Endothelial cell of umbilical vein (primary cell): Measurements from ENCODE around the gene ADGRL3. TPM values are rescaled to one million over a fixed set of nuclear protein-coding genes. Genes with fewer than 3 reads are reported as not detected.

Experiments used
- BruUV-seq: library from RNA; stranded (reverse); fragments of 400-500 nt; replicated peaks from 2 replicates; lab custom pipeline; 2021; lab: Mats Ljungman, UMichigan
- CTCF ChIA-PET: fragments of 300-600, 350-600 bp; sonication (Branson Sonifier 250); formaldehyde crosslinking; loops from one replicate; lab custom pipeline; 2021; ENCODE audit warnings: antibody characterized with exemption, inconsistent platforms; lab: Charles Lee
- POLR2A ChIA-PET: fragments of 300-600, 350-600 bp; sonication (Branson Sonifier 250); formaldehyde crosslinking; loops from one replicate; lab custom pipeline; 2021; ENCODE audit warnings: antibody characterized with exemption, inconsistent platforms; lab: Charles Lee
- DNase-seq: peaks from one replicate; pipeline ENCODE4 v3.0.0-alpha.2; 2011; ENCODE audit warnings: low read depth, low spot score
- FAIRE-seq: peaks from 2 replicates; lab custom pipeline; 2011; peaks lifted over from hg19 to GRCh38; lab: Jason Lieb, UNC
- H2AFZ ChIP-seq: 2 replicates; pipeline ENCODE4 v1.6.0; 2012; ENCODE audit warnings: low read depth, low read length, control low read depth, inconsistent platforms
- H3K27ac ChIP-seq: 2 replicates; pipeline ENCODE4 v1.5.1; 2011; ENCODE audit warnings: low read depth, mild to moderate bottlenecking, control low read depth, low read length, moderate library complexity; ENCODE audit not compliant: insufficient read depth
- H3K27me3 ChIP-seq, 2 experiments: 2 replicates each; pipeline versions ENCODE4 v1.6.0 to v1.6.1; 2011; ENCODE audit warnings: low read length in 2 of 2, mixed read lengths in 1 of 2; ENCODE audit not compliant: control insufficient read depth in 2 of 2, insufficient read depth in 2 of 2
- H3K36me3 ChIP-seq, 2 experiments: 2 replicates in 1 of 2; 3 replicates in 1 of 2; pipeline ENCODE4 v1.5.1; 2011; ENCODE audit warnings: low read length in 2 of 2, mild to moderate bottlenecking in 1 of 2, moderate library complexity in 1 of 2; ENCODE audit not compliant: control insufficient read depth in 2 of 2, insufficient read depth in 2 of 2; ENCODE audit errors: extremely low read depth in 1 of 2
- H3K4me1 ChIP-seq: 3 replicates; pipeline ENCODE4 v1.5.1; 2011; ENCODE audit warnings: mild to moderate bottlenecking, low read length; ENCODE audit not compliant: control insufficient read depth, insufficient read depth; ENCODE audit errors: extremely low read depth
- H3K4me2 ChIP-seq: 2 replicates; pipeline ENCODE4 v1.6.1; 2011; ENCODE audit warnings: low read length, control low read depth, mixed read lengths; ENCODE audit not compliant: insufficient read depth
- H3K4me3 ChIP-seq, 3 experiments: fragments of 200-600 bp in 1 of 3; sonication (generic), shearing (Covaris generic) in 1 of 3; replicated peaks in 1 of 3; 2 replicates each; pipeline ENCODE4 v1.5.1; 2011 to 2016; ENCODE audit warnings: control low read depth in 3 of 3, low read length in 3 of 3, mild to moderate bottlenecking in 2 of 3, inconsistent platforms in 1 of 3, low read depth in 1 of 3, moderate library complexity in 1 of 3; ENCODE audit not compliant: insufficient read depth in 1 of 3
- H3K79me2 ChIP-seq: 2 replicates; pipeline ENCODE4 v1.6.0; 2012; ENCODE audit warnings: low read length, inconsistent platforms; ENCODE audit not compliant: control insufficient read depth, insufficient read depth
- H3K9ac ChIP-seq: replicated peaks from 2 replicates; pipeline ENCODE3; 2011; ENCODE audit warnings: low read length, control low read depth; ENCODE audit not compliant: insufficient read depth; ENCODE audit errors: extremely low read depth
- H3K9me1 ChIP-seq: replicated peaks from 3 replicates; pipeline ENCODE4 v1.6.0; 2011; ENCODE audit warnings: mild to moderate bottlenecking, low read length; ENCODE audit not compliant: control insufficient read depth, insufficient read depth; ENCODE audit errors: extremely low read depth
- H3K9me3 ChIP-seq: replicated peaks from 2 replicates; pipeline ENCODE4 v1.5.1; 2012; ENCODE audit warnings: low read length, inconsistent platforms; ENCODE audit not compliant: control insufficient read depth, insufficient read depth
- H4K20me1 ChIP-seq: replicated peaks from 2 replicates; pipeline ENCODE3; 2011; ENCODE audit warnings: mild to moderate bottlenecking, low read length; ENCODE audit not compliant: control insufficient read depth, insufficient read depth; ENCODE audit errors: extremely low read depth
- EZH2 ChIP-seq: IDR thresholded peaks from 2 replicates; pipeline ENCODE4 v1.6.1; 2012; ENCODE audit warnings: borderline replicate concordance, low read depth, mild to moderate bottlenecking, moderate library complexity, low read length, inconsistent platforms; ENCODE audit not compliant: severe bottlenecking
- FOS ChIP-seq: IDR thresholded peaks from 2 replicates; pipeline ENCODE4 v1.6.1; 2011; ENCODE audit warnings: mild to moderate bottlenecking, low read length, moderate library complexity, borderline replicate concordance; ENCODE audit not compliant: insufficient read depth
- GATA2 ChIP-seq: IDR thresholded peaks from 2 replicates; pipeline ENCODE4 v1.7.0; 2011; ENCODE audit warnings: low read depth, mild to moderate bottlenecking, moderate library complexity, mixed read lengths, low read length; ENCODE audit not compliant: insufficient read length, insufficient read depth
- JUN ChIP-seq: IDR thresholded peaks from 2 replicates; pipeline ENCODE4 v1.6.1; 2011; ENCODE audit warnings: borderline replicate concordance, low read depth; ENCODE audit not compliant: insufficient read length, insufficient read depth
- MYC ChIP-seq: IDR thresholded peaks from one replicate; pipeline ENCODE4 v1.6.1; 2011; ENCODE audit warnings: mild to moderate bottlenecking, low read depth, low read length
- POLR2A ChIP-seq: IDR thresholded peaks from 2 replicates; pipeline ENCODE4 v1.6.1; 2012; ENCODE audit warnings: low read depth, mild to moderate bottlenecking, control low read depth, low read length
- POLR2AphosphoS5 ChIP-seq: IDR thresholded peaks from 2 replicates; pipeline ENCODE4 v1.6.1; 2012; ENCODE audit warnings: low read depth, mild to moderate bottlenecking, control low read depth, low read length, moderate library complexity; ENCODE audit not compliant: insufficient read depth
- dilution Hi-C: fragments of 300-500 bp; cut with MboI; formaldehyde crosslinking; loops from one replicate; pipeline ENCODE4 v1.15.0; 2019; ENCODE audit warnings: low sequenced_read_pairs; ENCODE audit not compliant: extremely low pct_ligation_motif_present
- intact Hi-C: fragments of 100-400 bp; cut with micrococcal nuclease; formaldehyde crosslinking; loops from one replicate; pipeline ENCODE4 v1.10.0; 2022
- polyA plus RNA-seq, 4 experiments: library from polyadenylated mRNA; depleted of rRNA in 3 of 4; stranded (reverse) in 3 of 4; unstranded in 1 of 4; fragments of >200 nt; gene quantifications; 2 replicates each; pipeline versions ENCODE4 v1.2.1 to v1.2.3, GENCODE V29; 2011 to 2012; ENCODE audit warnings: missing spikeins in 1 of 4
- total RNA-seq: library from RNA; stranded (reverse); gene quantifications from 2 replicates; pipeline ENCODE4 v1.2.3, GENCODE V29; 2021
- TF ChIP-seq, protein P1 (sequence below), 2 donors: IDR thresholded peaks; 1 replicate in 1 of 2; 2 replicates in 1 of 2; pipeline ENCODE4 v1.5.1; 2011; ENCODE audit warnings: low read length in 2 of 2, mild to moderate bottlenecking in 2 of 2, moderate library complexity in 2 of 2, control low read depth in 1 of 2, inconsistent platforms in 1 of 2, low read depth in 1 of 2; ENCODE audit not compliant: insufficient read depth in 1 of 2; ENCODE audit errors: extremely low read depth in 1 of 2
- TF ChIP-seq, protein P2 (sequence below): IDR thresholded peaks from 2 replicates; pipeline ENCODE4 v1.6.1; 2011; ENCODE audit not compliant: insufficient read depth, insufficient read length

The ADGRL3 gene
- total and polyA plus RNA-seq, 2 donors (not counting 3 experiments of a cell fraction or from before 2014, with no cell fraction given), result not detected

GRCh38 chr4:61938250-61938846, 738.2 kb downstream of the ADGRL3 start:
- intact Hi-C loops (no loop called here), dilution Hi-C loops (no loop called here)
- Histone ChIP-seq H3K27ac (no peak overlapping the region), H3K9ac (no peak overlapping the region), H3K27me3 (no peaks in the 10 kb centered on the region), H3K4me3 (no peak overlapping the region), H3K4me2 (no peak overlapping the region), H3K9me1 (no peaks in the 10 kb centered on the region), H3K9me3 (peaks cover 3% of the 10 kb centered on the region), H2AFZ (no peak overlapping the region), H3K79me2 (no peaks in the 10 kb centered on the region), H4K20me1 (no peaks in the 10 kb centered on the region), H3K4me1 (no peaks in the 10 kb centered on the region), H3K36me3 (no peaks in the 10 kb centered on the region)
- TF ChIP-seq, protein P1, sequence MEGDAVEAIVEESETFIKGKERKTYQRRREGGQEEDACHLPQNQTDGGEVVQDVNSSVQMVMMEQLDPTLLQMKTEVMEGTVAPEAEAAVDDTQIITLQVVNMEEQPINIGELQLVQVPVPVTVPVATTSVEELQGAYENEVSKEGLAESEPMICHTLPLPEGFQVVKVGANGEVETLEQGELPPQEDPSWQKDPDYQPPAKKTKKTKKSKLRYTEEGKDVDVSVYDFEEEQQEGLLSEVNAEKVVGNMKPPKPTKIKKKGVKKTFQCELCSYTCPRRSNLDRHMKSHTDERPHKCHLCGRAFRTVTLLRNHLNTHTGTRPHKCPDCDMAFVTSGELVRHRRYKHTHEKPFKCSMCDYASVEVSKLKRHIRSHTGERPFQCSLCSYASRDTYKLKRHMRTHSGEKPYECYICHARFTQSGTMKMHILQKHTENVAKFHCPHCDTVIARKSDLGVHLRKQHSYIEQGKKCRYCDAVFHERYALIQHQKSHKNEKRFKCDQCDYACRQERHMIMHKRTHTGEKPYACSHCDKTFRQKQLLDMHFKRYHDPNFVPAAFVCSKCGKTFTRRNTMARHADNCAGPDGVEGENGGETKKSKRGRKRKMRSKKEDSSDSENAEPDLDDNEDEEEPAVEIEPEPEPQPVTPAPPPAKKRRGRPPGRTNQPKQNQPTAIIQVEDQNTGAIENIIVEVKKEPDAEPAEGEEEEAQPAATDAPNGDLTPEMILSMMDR (IDR thresholded peaks at IDR 0.05; ENCODE audit: extremely low read depth in 1 of 2, insufficient read depth in 1 of 2, low read depth in 1 of 2, low read length in 2 of 2), result no peak
- TF ChIP-seq MYC, result no peak
- BruUV-seq, result no TSS peak
- DNase-seq (no peak), FAIRE-seq (no peak)
- POLR2A ChIA-PET, result no interaction called here
- CTCF ChIA-PET, result no interaction called here

DNA sequence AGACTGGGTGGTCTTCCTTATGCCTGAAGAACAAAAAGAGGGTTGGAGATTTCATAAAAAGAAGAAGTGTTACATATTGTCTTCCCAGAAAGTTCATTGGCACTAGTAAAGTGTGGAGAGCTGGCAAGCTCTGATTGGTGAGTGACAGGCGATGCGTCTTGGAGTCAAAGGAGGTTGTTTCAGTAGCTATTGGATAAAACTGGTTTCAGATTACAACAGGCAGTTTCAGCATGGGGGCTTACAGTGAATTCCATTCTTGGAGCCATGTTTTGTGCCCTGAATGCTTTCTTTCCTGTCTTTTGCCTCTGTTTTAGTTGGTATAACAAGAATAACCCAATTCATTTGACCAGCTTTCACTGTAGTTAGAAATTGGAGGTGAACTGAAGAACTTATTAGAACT, 750.5 kb downstream of the ADGRL3 start:
- Histone ChIP-seq H3K4me3 (no peak overlapping the region), H3K9ac (no peak overlapping the region), H3K27ac (no peak overlapping the region), H3K4me2 (no peak overlapping the region), H2AFZ (no peak overlapping the region), H3K79me2 (no peaks in the 10 kb centered on the region), H4K20me1 (no peaks in the 10 kb centered on the region), H3K4me1 (no peaks in the 10 kb centered on the region), H3K27me3 (no peaks in the 10 kb centered on the region), H3K9me1 (no peaks in the 10 kb centered on the region), H3K9me3 (no peaks in the 10 kb centered on the region), H3K36me3 (no peaks in the 10 kb centered on the region)
- FAIRE-seq (no peak), DNase-seq (no peak)
- dilution Hi-C loops, result no loop called here
- BruUV-seq, result no TSS peak
- intact Hi-C loops, result no loop called here
- ChIA-PET POLR2A (no interaction called here), CTCF (no interaction called here)
- TF ChIP-seq FOS, result no peak
- no peak for TF ChIP-seq POLR2AphosphoS5
- TF ChIP-seq GATA2, result no peak
- no peak for TF ChIP-seq MYC
- TF ChIP-seq, protein P2, sequence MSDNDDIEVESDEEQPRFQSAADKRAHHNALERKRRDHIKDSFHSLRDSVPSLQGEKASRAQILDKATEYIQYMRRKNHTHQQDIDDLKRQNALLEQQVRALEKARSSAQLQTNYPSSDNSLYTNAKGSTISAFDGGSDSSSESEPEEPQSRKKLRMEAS, result no peak
- no peak for TF ChIP-seq JUN
- TF ChIP-seq, protein P1 (IDR thresholded peaks at IDR 0.05; ENCODE audit: extremely low read depth in 1 of 2, insufficient read depth in 1 of 2, low read depth in 1 of 2, low read length in 2 of 2), result no peak
- no peak for TF ChIP-seq POLR2A
- no peak for TF ChIP-seq EZH2
